ENCODE results near the gene ELAPOR1.

The ELAPOR1 gene, protein sequence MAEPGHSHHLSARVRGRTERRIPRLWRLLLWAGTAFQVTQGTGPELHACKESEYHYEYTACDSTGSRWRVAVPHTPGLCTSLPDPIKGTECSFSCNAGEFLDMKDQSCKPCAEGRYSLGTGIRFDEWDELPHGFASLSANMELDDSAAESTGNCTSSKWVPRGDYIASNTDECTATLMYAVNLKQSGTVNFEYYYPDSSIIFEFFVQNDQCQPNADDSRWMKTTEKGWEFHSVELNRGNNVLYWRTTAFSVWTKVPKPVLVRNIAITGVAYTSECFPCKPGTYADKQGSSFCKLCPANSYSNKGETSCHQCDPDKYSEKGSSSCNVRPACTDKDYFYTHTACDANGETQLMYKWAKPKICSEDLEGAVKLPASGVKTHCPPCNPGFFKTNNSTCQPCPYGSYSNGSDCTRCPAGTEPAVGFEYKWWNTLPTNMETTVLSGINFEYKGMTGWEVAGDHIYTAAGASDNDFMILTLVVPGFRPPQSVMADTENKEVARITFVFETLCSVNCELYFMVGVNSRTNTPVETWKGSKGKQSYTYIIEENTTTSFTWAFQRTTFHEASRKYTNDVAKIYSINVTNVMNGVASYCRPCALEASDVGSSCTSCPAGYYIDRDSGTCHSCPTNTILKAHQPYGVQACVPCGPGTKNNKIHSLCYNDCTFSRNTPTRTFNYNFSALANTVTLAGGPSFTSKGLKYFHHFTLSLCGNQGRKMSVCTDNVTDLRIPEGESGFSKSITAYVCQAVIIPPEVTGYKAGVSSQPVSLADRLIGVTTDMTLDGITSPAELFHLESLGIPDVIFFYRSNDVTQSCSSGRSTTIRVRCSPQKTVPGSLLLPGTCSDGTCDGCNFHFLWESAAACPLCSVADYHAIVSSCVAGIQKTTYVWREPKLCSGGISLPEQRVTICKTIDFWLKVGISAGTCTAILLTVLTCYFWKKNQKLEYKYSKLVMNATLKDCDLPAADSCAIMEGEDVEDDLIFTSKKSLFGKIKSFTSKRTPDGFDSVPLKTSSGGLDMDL

DNA sequence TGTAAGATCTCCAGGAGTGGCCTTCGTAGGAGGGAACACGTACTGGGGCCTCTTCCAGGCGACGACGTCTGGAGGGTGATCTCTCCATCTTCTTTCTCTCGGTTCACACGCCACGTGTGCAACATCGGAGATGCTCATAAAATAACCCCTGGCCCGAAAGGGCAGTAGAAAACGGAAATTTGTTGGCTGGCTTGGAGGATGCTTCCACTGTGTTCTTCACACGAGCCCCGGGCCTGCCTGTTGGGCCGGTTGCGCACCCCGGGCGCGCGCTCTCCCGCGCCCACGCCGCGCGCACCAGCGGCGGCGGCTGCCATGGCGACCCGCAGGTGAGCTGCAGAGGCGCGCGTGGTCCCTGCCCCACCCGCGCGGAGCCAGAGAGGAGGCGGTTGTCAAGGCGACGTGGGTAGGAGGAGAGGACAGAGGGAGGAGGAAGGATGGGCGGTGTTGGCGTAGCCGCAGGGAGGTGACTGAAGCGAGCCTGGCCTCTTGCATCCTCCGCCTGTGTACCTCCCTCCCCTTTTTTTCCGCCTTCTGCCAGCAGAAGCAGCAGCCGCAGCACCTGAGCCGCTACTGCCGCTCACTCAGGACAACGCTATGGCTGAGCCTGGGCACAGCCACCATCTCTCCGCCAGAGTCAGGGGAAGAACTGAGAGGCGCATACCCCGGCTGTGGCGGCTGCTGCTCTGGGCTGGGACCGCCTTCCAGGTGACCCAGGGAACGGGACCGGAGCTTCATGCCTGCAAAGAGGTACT, at the start of gene ELAPOR1:
ELAPOR1 (plus strand) TSS at position 526 of the 752 bp plus-strand sequence; CDS start at position 595, 69 bp downstream.
- peak; percentile 67 for DNase-seq (ENCODE audit: low read depth)

DNA sequence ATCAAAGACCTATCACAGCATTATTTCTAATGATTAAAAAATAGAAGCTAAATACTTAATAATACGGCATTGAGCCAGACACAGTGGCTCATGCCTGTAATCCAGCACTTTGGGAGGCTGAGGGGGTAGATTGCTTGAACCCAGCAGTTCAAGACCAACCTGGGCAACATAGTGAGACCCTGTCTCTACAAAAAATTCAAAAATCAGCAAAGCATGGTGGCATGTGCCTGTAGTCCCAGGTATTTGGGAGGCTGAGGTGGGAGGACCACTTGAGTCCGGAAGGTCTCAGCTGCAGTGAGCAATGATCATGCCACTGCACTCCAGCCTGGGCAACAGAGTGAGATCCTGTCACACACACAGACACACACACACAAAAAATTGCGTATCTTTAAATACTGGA, 48.8 kb upstream of the ELAPOR1 start:
- DNase-seq (ENCODE audit: low read depth): no peak

DNA sequence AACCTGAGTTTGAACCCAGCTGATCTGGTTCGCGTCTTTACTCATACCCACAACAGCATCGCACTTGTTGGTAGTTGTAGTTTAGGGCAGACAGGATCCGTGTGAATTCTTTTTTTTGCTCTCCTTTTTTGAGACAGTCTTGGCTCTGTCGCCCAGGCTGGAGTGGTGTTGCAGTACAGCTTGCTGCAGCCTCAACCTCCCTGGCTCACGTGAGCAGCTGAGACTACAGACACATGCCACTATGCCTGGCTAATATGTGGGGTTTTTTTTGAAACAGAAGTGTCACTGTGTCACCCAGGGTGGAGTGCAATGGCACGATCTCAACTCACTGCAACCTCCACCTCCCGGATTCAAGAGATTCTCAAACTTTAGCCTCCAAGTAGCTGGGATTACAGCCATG, 46.0 kb upstream of the ELAPOR1 start:
- DNase-seq (ENCODE audit: low read depth): no peak

DNA sequence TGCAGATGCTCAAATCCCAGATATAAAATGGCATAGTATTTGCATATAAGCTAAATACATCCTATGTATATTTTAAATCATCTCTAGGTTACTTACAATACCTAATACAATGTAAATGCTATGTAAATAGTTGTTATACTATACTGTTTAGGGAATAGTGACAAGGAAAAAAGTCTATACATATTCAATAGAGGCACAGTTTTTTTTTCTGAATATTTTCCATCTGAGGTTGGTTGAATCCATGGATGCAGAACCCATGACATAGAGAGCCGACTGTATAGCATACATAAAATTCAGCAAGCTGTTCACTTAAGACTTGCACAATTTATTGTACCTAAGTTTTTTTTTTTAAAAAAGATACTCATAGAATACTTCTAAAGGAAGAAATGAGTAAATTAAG, 44.6 kb upstream of the ELAPOR1 start:
- no peak for DNase-seq (ENCODE audit: low read depth)

DNA sequence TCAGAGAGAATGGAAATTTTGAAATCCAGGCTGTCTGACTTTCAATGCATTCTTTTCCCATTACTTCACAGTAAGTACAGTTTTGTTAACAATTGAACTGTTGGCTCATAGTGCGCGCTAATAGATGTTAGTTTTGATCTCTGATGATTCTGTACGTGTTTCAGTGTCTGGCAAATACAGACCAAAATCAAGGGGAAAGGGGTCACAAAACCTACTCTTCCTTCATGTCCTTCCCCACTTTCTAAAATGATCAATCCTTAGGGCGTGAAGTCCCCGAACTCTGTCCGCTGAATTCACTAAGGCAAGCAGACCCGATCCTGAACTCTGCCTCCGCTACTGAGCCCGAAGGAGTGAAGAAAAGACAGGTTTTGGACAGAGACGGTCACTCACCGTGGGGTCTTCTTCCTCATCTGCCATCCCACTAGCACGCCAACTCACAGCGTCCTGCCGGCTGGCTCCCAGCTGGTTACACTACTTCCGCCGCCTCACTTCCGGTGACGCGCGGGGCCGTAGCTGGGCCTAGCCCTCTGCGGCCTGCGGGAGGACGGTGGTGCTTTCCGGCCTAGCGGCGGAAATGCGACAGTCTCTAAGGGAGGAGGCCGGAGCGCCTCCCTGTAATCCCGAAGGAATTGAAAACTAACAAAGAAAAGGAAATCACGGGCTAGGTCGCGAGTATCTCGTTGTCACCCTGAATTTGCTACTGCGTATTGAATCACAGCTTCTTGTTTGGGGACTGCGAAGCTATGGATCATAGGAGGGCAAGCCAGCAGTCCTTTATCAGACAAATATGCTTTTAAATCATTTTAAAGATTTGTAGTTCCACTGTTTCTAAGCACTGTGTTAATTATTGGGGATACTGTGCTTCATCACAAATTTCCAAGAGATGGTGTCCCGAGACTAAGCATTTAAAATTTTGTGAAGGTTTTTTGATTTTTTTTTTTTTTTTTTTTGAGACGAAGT, 38.1 kb upstream of the ELAPOR1 start, which contains the start of gene TAF13:
TAF13 (minus strand) TSS at position 473 of the 960 bp plus-strand sequence; CDS start at position 417, 56 bp downstream.
- peak; percentile 85 for DNase-seq (ENCODE audit: low read depth)

DNA sequence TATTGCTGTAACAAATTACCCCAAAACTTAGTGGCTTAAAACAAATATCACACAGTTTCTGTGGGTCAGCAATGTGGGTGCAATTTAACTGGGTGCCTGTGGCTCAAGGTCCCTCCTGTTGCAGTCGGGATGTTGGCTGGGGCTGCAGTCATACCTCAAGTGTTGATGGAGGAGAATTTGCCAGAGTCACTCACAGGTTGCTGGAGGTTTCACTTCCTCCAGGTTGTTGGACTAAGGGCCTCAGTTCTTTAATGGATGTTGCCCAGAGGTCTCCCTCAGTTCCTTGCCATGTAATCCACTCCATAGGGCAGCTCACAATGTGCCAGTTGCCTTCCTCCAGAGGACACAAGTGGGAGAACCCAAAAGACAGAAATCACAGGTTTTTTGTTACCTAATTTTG, 35.6 kb upstream of the ELAPOR1 start:
- no peak for DNase-seq (ENCODE audit: low read depth)

DNA sequence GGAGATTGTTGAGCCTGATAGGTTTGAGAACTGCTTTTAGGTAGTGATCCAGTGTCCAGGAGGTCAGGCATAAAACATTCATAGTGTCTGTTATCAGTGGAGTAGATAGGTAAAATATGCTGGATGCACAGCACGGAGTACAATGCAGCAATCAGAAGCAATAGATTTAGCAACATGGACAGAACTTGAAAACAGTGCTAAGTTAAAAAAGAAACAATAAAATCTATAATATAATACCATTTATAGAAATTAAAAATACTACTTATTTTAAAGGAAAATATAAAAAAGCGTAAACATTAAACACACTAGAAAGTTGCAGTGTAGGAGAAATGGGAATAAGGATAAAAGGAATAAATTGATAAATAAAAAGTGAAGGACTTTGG, 34.7 kb upstream of the ELAPOR1 start:
- DNase-seq (ENCODE audit: low read depth): no peak

DNA sequence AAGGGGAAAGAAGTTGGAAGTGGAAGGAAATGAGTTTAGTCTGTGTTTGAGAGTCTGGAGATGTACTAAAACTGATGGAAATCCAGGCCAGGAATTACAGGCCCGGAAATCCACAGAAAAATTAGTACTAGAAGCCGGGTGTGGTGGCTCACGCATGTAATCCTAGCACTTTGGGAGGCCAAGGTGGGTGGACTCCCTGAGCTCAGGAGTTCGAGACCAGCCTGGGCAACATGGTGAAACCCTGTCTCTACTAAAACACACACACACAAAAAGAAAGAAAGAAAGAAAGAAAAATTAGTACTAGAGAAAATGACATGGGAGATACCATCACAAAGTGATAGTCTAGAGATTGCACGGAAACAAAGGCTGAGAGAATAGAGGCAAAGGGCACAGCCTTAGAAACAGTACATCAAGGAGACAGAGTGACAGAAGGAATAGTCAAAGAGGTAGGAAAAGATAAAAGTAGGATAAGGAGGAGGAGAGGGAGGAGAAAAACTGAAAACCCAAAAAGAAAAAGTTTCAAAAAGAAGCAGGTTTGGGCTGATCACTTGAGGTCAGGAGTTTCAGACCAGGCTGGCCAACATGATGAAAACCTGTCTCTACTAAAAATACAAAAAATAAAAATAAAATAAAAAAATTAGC, 33.4 kb upstream of the ELAPOR1 start:
- no peak for DNase-seq (ENCODE audit: low read depth)

DNA sequence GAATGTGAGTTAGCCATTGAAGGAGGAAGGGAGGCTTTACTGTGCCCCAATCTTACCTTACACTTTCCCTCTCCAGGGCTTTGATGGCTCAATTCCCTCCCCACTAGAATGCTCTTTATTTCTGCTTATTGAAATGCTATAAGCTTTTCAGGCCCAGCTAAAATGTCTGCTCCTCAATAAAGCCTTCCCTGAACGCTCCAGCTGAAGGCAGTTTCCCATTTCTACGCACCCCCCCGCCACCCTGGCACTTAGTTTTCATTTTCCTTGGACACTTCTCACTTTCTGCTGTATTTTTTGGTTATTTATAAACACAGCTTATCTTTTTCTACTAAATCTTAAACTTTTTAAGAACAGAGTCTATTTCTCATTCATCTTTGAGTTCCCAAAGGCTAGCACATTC, 30.4 kb upstream of the ELAPOR1 start:
- DNase-seq (ENCODE audit: low read depth): no peak

DNA sequence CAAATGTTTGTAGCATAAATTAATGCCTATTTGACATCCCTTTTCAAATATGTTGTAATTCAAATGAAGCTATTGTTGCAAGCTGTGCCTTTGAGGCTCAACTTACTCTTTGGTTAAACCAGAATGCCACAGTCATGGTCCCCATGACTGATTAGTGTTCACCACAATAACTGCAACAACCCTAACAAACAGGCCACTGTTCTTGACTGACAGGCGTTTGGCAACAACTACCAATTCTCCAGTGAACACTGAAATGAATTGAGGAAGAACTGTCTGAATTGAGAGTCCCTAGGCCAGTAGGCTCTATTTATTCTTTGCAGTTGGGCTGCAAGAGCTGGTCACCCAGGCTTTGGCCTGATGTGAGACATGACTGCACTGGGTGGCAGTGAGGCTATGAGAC, 30.0 kb upstream of the ELAPOR1 start:
- no peak for DNase-seq (ENCODE audit: low read depth)

DNA sequence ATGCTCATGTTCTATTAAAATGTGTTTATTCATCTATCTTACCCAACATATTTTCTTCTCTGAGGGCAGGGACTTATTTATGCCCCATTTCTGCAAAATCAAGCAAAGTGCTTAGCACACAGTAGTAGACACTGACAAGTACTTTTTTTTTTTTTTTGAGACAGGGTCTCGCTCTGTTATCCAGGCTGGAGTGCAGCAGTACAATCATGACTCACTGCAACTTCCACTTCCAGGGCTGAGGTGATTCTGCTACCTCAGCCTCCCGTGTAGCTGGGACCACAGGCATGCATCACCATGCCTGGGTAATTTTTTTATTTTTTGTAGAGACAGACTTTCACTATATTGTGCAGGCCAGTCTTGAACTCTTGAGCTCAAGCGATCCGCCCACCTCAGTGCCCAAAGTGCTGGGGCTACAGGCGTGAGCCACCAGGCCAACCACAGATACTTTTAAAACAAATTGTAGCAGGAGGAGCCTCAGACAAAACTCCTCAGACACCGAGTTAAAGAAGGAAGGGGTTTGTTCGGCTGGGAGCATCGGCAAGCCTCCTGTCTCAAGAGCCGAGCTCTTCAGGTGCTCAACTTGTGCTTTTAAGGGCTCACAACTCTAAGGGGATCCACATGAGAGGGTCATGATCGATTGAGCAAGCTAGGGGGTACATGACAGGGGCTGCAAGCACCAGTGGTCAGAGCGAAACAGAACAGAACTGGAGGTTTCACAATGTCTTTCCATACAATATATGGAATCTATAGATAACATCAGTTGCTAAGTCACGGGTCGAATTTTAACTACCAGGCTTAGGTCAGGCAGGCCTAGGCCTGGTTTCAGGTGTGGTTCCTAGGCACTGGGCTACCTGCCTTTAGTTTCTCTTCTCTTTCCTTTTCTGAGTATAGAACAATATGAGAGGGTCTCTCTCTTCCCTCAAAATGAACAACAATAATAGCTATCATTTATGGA, 29.1 kb upstream of the ELAPOR1 start:
- DNase-seq (ENCODE audit: low read depth): no peak

DNA sequence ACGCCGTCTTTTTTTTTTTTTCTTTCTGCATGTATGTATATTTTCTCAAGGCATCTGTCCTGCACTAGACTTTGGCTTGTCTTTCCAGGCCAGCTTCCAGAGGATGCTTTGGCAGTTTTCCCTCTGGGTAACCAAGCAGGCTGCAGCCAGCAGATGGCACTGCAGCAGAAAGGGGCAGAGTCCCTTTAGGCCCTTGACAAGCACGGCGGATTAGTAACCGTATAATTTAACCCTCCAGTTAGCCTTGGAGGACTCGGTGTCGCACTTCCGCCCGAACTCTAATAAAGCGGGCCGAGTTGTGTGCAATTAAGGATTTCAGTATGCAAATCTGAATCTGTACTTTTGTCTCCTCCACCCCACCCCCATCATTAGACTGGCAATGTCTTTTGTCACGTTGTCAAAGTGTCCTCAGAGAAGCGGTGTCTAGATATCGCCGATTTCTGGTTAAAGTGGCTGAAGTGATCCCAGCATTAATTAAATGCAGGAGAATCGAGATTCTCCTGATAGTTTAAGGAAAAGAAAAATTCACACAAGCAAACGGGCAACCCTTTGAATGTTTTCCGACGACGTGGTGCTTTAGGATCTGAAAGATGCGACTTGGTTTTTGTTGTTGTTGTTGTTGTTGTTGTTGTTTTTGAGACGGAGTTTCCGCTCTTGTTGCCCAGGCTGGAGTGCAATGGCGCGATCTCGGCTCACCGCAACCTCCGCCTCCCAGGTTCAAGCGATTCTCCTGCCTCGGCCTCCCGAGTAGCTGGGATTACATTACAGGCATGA, 24.5 kb upstream of the ELAPOR1 start:
- DNase-seq (ENCODE audit: low read depth): no peak

DNA sequence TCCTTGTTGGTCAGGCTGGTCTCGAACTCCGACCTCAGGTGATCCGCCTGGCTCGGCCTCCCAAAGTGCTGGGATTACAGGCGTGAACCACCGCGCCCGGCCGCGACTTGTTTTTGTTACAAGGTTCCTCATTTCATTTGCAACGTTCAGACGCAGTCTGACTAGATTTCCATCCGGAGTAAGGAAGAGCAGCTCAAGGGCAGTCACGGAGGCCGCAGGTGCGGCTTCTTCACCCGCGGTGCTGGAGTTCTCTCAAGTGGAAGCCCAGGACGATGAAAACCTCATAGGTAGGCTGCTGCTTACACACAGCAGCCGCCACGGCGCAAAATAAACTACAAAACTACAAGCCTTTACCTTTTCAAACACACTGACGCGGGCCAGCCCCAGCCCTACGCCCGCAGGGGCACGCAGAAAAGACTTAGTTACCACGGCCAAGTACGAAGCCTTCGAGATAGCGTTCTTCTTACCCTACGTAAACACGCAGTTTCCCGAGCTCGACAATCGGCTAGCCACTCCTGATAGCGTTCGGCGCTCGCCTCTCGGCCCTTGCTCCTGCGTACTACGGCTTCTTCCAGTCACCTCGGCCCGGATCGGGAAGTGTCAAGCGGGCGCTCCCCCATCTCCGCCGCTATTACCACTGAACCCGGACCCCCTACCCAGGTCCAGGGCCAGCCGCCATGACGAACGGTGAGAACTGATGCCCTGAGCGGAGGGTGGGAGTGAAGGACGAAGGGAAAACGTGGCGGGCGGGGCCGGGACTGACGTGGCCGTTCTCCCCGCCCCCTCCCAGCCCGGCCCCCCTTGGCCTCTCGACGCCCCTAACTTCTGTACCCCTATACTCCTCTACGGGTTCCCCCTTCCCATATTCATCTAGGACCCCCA, 23.5 kb upstream of the ELAPOR1 start, which contains the start of gene TMEM167B:
TMEM167B (plus strand) TSS at position 569 of the 882 bp plus-strand sequence; CDS start at position 678, 109 bp downstream.
- peak; percentile 84 for DNase-seq (ENCODE audit: low read depth)

DNA sequence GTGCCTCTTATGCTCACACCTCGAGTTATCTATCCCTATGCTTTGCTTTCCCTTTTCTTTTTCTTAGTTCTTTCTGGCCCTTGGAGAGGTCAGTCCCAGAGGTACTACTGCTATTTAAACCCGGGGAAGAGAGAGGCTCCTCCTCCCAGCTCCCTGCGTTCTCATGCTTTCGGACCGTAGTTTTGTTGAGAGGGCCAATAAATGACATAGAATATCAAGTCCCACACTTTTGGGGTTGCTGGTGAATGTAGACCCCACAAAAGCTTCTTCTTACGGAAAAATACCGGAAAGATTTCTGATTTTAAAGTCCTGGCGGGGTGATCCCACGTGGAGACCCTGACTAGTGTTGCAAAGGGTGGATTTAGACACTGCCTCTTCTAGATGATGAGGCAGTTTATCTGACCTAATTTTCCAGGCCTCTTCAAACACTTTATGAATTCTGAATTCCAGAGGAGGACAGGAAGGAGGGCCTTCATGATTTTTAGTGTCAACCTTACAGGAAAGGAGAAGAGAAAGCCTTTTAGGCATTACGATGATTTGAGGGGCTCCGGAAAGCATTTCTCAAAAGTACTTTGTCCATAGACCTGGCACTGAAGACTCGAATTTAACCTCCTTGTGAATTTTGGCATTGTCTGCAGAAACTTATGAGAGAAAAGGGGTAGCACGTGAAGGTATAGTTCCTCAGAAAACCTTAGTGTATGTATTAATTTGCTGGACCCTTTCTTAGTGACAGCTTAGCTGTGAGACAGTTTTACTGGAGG, 22.7 kb upstream of the ELAPOR1 start:
- DNase-seq (ENCODE audit: low read depth): no peak

DNA sequence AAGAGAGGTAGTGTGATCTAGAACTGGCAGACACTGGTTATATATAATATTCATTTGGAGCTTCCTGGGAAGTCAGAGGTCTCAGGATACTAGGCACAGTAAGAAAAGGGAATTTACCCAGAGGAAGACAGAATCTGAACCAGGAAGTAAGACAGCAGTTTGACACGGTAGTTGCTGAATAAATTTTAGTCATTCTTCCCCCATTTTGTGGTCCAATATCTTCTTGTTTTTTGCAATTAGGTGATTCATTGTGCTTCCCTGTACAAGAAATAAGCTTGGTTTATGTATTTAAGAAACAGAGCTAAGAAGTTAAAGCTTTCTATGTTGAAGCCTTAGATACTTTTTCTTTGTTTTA, 22.1 kb upstream of the ELAPOR1 start:
- DNase-seq (ENCODE audit: low read depth): no peak

DNA sequence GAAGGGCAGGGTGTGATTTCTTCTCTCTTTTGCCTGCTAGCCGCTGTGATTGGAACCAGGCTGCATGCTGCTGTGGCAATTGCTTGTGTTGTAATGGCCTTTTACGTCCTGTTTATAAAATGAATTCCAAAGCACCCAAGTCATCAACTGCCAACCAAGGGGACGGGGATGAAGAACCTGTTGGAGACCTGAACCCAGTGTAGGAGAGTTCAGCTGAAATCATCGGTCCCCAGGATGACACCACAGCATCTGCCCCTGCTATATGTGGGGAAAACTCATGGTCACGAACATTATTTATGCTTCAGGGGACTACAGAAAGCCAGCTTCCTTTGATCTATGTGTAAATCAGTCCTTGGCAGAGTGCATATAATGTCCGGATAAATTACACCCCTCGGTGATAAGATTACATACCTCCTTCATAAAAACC, 19.5 kb upstream of the ELAPOR1 start:
- no peak for DNase-seq (ENCODE audit: low read depth)
